ENCODE measurements around the gene NPAS3.

GRCh38 chr14:33061667-33062325 is 123.1 kb downstream of the NPAS3 start:
- TF ChIP-seq, protein P1, sequence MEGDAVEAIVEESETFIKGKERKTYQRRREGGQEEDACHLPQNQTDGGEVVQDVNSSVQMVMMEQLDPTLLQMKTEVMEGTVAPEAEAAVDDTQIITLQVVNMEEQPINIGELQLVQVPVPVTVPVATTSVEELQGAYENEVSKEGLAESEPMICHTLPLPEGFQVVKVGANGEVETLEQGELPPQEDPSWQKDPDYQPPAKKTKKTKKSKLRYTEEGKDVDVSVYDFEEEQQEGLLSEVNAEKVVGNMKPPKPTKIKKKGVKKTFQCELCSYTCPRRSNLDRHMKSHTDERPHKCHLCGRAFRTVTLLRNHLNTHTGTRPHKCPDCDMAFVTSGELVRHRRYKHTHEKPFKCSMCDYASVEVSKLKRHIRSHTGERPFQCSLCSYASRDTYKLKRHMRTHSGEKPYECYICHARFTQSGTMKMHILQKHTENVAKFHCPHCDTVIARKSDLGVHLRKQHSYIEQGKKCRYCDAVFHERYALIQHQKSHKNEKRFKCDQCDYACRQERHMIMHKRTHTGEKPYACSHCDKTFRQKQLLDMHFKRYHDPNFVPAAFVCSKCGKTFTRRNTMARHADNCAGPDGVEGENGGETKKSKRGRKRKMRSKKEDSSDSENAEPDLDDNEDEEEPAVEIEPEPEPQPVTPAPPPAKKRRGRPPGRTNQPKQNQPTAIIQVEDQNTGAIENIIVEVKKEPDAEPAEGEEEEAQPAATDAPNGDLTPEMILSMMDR (IDR thresholded peaks at IDR 0.05): no peak
- no peak for TF ChIP-seq POLR2A (IDR thresholded peaks at IDR 0.05)
